Activated CD4-positive, alpha-beta T cell treated with anti-CD3 and anti-CD28 coated beads for 4 hours (primary cell): ENCODE results near the gene PTGER3.
"Not testable (repeated sequence)": the region's sequence is repeated elsewhere in the genome, so short reads cannot be mapped to it uniquely, and the experiment has no call there.

ENCODE experiments used
- DNase-seq, 2 donors: peaks; one replicate each; pipeline ENCODE4 v3.0.0-alpha.2; 2020

PTGER3 gene

DNA sequence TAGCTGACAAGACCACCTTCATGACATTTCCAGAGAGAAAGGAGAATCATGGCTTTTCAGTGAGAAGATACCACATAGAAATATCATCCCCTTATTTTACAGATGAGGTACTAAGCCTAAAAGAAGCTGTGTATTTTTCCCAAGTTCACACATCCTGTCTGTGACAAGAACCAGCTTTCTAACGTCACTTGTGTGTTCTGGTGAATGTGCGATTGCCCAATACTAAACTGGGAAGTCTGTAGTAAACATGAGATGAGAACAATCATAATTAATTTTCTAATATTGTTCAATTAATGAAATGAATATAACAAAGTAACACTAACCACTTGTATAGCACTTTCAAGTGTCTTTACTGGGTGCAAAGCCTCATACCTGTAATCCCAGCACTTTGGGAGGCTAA lies 46.0 kb downstream of the PTGER3 start:
- DNase-seq, result no peak

DNA sequence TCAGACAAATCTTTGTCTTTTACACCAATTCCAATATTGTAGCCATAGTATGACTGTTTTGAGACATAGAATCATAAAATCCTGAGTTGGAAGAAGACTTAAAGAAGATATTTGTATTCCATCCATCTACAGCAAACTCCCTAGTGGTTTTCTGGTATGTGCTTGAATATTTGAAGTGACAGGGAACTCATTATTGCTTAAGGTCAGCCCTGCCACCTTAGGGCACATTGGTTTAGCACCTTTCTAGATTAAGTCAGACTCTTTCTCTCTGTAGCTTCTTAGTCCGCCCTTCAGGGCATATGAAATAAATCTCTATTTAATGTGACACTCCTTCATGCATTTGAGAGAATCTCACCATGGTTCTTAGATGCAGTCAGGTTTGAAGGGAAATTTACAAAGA lies 49.8 kb downstream of the PTGER3 start:
- no peak for DNase-seq

DNA sequence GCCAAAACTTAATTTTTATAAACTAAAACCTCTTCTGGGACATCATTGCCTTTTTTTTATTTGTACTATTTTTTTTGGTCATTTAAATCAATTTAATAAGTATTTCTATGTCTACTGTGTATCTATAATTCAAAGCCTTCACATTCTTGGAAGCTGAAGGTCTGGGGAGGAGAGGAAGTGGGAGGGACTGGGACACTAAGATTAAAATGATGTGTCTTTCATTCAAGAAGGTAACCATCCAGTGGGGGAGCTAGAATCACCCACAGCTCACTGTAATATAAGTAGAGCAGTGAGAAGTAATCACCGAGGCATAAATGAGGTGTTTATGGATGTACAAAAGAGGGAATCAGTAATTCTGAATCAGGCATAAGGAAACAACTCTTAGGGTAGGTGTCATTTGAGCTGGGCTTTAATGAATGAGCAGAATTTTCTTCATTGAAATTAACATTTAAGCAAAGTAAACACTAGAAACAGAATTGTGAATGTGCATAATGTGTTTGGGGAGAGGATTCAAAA lies 52.8 kb downstream of the PTGER3 start:
- DNase-seq, result no peak

DNA sequence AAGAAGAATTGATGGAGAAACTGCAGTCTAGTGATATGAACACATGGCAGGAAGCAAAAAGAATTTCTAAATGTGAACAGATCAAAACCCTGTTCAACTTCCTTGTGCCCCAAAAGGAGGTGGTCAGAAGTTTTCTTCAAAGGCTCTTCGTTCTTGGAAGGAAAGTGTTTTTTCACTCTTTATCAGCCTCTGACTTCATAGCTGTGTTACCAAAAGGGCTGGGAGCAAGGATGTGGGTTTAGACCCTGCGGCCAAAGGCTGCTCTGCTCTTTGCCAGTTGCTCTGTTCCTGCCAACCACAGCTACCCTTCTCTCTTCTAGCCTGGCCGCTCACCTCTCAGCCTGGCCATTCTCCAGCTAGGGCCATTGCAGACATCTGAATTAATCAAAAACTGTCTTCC lies 53.8 kb downstream of the PTGER3 start:
- no peak for DNase-seq

DNA sequence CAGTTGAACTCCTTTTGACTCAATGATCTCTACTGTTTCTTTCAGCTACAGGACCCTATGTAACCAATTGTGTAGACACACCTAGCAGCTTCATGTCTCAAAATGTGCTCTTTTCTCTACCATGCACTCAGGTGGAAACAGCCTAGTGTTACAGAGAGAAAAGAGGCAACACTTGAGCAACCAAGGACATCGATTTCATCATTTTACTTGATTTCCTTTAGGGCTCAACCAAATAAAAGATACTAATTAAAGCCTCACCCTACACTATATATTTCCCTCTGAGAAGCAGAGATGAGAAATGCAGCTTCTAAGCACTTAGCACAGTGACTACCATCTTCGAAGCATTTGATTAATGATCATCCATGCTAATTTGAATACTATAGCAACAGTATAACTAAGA lies 55.1 kb downstream of the PTGER3 start:
- no peak for DNase-seq

DNA sequence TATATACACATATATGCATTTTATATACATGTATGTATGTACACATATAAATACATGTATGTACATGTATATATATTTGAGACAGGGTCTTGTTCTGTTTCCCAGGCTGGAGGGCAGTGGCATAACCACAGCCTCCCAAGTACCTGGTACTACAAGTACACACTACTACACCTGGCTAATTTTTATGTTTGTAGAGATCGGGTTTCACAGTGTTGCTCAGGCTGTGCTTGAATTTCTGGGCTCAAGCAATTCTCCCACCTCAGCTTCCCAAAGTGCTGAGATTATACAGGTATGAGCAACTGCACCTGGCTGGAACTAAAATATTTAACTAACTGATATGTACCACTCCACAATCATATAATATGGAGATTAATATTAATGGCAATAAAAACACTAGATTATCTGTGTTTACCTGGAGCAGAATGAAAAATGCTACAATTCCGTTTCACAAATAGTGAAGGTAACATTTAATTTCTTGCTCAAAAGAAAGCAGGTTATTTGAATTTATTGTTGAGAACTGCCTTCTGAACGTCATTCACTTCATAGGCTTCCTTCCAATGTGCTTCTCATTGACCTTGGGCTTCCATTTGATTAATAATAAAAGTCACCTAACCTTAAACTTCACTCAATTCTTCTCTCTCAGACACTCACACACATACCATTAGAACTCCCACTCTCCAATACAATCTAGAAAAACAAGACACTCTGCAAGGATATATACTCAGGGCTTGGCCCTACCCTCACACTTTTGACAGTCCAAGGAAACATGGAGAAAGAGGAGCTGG lies 57.0 kb downstream of the PTGER3 start:
- no peak for DNase-seq

DNA sequence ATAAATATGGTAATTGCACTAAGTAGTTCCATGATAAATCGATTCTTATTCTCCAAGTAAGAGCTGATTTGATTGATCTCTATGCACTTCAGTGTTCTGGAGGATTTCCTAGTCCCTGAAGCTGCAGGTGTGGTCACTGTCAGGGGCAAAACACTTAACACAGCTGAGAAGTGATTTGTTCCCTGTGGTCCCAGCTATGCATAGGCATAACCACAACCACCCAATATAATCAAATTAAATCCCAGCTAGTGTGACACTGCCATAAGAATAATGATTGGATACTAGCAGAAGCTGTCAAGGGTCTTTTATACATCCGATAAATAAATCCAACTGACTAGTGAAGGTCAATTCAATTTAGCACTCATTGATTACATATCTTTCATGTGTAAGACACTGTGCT lies 60.1 kb downstream of the PTGER3 start:
- DNase-seq, result no peak

DNA sequence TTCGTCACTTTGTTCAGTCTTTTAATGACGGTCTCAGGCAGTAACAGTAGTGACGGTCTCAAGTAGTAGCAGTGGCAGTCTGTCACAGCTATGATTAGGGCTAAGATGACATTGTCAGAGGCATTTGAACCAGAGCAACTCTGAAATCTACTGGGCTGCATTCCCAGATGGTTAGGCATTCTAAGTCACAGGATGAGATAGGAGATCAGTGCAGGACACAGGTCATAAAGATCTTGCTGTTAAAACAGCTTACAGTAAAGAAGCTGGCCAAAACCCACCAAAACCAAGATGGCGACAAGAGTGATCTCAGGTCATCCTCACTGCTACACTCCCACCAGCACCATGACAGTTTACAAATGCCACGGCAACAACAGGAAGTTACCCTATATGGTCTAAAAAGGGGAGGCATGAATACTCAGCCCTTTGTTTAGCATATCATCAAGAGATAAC lies 61.8 kb downstream of the PTGER3 start:
- not testable (repeated sequence) for DNase-seq

DNA sequence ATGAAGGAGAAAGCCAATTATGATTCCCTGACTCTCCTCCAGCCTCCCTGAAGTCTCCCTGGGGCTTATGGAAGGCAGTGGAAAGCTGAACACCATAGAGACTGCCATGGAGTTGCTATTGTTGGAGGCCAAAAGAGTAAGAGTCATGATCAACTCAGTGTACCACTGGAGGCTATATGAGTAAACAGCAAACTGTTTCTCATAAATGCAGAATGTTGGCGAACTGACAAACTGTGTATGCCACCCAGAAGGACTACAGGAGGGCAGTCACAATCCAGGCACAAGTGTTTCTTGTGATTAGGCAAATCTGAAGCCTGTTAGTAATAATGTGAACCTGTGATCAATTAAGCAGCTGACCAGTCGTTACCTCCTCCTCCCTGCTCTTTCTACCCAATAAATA lies 62.3 kb downstream of the PTGER3 start:
- not testable (repeated sequence) for DNase-seq

DNA sequence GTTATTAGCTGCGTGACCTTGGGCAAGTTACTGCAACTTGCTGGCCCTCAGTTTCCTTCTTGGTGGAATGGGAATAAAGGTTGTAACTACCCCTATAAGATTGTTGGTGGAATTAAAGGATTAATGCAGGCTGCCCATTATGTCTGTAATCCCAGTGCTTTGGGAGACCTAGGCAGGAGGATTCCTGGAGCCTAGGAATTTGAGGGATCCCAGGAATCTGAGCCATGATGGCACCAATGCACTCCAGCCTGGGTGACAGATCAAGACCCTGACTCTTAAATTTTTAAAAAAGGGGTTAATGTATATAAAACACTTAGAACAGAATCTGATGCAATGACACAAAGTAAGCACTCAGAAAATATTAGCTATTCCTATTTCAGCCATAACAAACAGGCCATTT lies 67.3 kb downstream of the PTGER3 start:
- DNase-seq, result no peak

DNA sequence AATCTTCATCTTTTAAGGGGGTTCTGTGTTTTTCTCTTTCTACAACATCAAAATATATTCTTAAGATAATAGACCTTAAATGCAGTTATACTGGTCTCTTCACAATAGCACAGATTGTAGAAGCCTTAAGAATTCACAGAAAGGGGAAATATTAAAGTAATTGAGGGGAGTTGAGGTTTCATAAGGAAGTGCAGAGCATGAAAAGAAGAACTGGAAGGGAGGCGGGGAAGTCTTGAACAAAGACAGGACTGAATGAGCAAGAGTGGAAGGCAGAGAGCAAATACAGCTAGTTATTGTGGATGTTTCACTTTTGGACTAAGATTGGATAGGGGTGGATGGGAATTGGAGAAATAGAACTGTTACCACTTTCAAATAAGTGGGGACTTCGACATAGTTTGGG lies 67.7 kb downstream of the PTGER3 start:
- no peak for DNase-seq

DNA sequence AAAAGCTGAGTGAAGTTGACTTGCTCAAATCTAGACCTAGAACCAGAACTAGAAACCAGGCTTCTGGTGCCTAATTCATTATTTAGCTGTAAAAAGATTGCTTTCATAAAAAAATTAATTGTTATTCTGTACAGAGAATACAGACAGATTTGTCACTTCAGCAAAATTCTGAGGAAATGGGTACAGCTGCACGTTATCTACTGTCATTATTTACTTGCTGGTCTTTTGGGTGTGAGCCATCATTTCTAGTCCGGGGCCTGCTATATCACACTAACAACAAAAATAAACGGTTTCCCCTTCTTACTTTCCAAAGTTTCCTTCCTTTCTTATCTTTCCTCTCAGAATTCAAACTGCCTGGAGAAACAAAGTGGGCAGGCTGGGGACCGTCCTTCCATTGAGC lies 68.3 kb downstream of the PTGER3 start:
- no peak for DNase-seq

DNA sequence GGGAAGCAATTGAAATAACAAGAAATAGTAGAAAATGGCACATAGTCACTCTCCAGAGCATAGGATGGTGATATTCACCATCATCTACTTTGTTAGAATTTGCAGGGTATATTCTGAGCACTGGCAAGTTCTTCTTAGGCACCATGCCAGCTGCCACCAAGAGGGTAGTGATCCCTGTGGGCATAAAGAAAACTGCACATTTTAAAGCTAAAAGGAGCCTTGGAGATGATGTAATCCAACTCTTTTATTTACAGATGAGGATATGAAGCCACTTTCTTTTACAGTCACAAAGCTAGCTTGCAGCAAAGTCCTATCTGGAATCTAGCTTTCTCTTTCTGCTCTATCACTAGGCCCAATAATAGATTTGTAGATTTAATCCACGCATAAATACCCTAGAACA lies 69.0 kb downstream of the PTGER3 start:
- DNase-seq, result no peak

DNA sequence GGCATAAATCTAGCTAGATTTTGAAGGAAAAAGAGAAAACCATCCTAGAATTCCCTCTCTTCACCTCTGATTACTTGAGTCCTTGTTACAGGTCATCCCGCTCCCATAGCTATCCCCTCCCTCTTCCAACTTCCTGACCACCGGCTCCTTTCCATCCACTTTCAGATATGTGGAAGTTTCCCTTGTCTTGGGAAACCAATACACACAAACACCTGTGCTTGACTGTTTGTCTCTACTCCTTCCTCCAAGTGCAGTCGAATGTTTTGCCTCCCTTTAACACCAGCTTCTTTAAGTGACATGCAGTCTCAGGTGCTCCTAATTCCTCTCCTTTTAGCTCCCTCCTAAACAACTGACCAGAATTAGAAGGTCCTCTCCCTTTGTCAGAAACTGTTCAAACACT lies 70.0 kb downstream of the PTGER3 start:
- no peak for DNase-seq

DNA sequence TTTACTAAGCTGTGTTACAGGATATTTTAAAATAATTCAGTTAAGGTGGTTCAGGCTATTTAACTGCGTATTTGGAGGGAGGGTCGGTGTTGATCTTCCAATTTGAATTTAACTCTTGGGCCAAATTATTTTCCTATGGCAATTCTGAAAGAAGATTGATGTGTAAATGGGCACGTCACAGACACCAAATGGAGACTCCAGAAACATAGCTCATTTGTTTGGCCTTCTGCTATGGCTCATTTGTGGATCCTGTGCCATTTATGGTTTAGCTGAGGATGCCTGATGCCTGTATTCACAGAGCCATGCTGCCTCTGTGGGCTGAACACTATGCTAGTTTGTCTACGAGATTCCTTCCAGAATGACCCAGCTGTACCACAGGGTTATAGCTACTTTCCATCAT lies 70.6 kb downstream of the PTGER3 start:
- no peak for DNase-seq

DNA sequence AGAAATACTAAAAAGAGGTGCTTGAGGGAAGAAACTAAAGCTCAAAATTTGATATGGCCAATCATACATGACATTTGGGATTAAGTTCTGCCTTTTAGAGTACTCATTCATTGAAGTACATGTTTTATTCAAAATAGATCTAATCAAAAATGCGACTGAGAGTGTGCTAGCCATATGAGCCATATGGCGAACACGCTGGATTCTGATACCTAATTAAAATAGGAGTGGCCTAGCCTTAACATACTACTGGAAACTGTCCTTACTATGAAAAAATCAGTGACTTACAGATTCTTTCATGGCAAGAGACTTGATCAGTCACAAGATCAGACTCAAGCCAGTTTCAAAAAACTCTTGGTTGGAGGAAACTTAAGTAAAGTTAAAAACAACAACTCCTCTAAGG lies 73.9 kb downstream of the PTGER3 start:
- no peak for DNase-seq

DNA sequence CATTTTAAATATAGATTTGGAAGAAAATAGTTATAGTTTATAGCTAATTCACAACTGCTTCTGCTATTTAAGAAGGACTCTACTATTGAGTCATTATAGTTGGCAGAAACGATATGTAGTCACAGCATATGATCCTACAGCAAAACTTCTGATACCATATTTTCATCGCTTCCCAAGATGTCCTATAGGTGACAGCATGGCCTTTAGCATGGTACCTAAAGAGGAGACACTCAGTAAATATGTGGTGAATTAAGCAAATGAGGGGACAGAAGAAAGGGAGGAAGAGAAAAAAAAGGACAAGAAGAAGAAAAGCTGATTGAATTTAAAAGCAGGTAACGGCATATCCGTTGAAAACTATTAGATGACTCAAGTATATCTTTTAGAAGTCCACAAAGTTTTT lies 77.2 kb downstream of the PTGER3 start:
- DNase-seq, result no peak

DNA sequence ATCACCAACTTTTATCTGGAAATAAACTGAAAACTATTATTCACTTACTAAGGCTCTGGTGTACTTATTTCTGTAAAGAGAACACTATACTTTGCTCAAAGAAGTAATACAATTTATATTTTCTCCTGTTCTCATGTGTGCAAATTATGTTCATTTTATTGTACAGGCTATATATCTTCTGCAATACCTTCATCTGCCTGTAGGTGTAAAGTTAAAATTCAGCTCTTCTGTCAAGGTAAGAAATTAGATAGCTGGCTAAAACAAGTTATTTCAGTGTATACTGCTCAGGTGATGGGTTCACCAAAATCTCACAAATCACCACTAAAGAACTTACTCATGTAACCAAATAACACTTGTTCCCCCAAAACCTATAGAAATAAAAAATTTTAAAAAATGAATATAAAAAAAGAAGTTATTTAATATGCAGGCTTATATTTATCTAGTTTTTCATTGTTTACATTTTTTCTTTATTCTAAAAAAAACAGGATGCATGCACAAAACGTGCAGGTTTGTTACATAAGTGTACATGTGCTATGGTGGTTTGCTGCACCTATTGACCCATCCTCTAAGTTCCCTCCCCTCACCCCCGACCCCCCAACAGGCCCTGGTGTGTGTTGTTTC lies 81.5 kb downstream of the PTGER3 start:
- DNase-seq, result no peak

DNA sequence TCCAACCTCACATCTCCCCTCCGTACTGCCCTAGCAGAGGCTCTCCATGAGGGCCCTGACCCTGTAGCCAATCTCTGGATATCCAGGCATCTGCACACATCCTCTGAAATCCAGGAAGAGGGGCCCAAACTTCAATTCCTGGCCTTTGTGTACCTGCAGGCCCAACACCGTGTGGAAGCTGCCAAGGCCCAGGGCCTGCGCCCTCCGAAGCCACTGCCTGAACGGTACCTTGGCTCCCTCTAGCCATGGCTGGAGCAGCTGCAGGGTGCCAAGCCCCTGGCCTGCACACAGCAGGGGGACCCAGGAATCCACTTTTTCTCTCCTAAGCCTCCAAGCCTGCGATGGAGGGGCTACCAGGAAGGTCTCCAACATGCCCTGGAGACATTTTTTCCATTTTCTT lies 84.2 kb downstream of the PTGER3 start:
- DNase-seq, result no peak

DNA sequence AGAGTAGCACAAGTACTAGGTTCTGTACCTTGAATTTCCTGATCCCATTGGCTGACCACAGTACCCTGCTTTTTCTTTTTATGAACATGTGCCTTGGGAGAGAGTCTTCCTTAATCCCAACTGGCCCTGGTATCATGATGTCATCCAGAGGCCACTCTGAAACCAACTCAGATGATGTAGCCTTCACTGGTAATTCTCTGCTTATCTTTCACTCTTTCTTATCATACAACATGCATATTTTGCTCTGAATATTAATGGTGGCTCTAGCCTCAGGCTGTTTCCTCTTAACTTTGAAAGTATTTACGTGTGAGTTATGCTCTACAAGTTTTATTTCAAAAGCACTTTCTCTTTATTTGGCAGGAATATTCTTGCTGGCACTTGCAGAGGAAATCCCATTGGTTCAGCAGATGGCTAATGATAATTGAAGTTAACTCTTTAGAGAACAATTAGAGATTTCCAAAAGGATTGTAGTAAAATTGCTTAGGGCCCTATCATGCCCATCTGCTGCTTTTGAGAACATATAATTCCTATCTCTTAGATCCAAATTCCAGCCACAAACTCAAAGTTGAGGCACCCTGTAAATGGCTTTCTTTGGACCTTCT lies 86.1 kb downstream of the PTGER3 start:
- DNase-seq, result no peak

DNA sequence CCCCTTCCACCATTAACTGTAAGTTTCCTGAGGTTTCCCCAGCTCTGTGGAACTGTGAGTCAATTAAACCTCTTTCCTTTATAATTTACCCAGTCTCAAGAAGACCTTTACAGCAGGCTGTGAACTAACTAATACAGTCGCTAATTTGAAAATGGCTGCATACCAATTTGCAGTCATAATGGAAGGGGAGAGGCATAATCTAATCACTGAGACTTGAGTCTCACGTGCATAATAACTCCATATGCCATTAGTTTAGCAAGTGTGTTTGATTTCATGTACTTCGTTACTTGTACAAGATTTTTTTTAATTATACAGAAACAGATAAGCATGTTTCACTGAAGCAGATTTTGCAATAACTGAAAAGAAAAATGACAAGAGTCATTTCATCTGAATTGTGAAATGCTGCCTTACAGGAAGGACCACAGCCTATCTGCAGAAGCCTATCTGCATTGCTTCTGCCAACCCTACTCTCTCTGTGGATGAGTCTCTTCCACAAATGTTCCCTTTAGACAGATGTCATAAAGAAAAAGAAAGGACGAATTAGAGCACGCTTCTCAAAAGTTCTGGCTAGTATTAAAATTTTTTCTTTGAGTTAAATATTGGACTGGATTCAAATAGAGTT lies 99.1 kb downstream of the PTGER3 start:
- no peak for DNase-seq

DNA sequence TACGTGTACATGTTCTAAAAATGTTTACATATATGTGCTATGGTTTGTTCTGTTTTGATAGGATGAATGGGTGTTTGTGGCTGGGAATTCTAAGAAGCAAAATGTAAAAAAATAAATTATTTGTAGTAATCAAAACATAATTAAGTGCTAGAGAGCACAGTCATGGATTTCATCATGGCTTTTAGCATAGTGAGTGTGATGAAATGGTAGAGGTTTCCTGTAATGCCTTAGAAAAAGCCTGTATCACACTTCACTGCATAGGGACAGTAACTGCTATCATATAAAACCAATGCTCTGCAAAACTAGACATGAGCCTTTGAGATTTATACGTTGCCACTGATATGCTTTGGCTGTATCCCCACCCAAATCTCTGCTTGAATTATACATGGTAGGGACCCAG lies 99.8 kb downstream of the PTGER3 start:
- DNase-seq, result no peak

DNA sequence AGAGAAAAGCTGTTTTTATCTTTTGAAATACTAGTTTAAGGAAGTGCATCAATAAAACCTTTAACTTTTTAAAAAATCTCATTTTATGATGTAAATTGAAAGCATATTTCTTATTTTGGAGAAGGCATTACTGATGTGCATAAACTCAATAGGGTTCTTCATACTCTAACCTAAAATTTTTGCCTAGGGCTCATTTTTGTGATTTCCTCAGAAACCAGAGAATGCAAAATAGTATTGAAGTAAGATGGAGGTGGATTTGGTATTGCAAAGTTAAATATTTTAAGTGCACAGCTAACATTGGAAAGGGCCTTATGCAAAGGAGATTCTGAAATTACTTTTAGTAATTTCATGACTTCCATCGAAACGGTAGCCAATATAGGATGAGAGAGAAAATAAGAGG lies 101.9 kb downstream of the PTGER3 start:
- no peak for DNase-seq

DNA sequence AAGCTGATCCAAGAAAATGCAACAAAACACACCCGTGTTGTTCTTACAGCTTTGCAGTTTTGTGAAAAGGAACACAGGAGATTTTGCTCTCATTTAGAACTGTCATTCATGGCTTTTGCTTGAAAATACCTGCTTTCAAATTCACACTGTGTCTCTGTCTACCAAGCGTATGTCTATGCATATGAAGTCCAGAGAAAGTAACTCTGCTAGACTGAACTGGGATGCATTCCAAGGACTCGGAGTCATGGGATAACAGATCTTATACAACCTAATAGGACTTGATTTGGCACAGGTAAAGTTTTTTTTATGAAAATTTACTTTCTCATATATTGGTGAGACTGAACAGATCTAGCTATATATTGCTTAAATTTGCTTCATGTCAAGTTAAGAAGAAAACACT lies 102.4 kb downstream of the PTGER3 start:
- DNase-seq, result no peak
